Kidney epithelial cell (primary cell): Measurements from ENCODE around the gene ARHGAP32. TPM values are rescaled to one million over a fixed set of nuclear protein-coding genes. Genes with fewer than 3 reads are reported as not detected.

Source experiments
- DNase-seq: peaks from one replicate; pipeline ENCODE4 v3.0.0-alpha.2; 2010; ENCODE audit warnings: low read depth
- H3K27me3 ChIP-seq: 2 replicates; pipeline ENCODE4 v1.6.0; 2011; ENCODE audit warnings: low read length; ENCODE audit not compliant: control insufficient read depth, insufficient read depth
- H3K36me3 ChIP-seq: 2 replicates; pipeline ENCODE4 v1.5.1; 2011; ENCODE audit warnings: low read length; ENCODE audit not compliant: control insufficient read depth, insufficient read depth
- H3K4me3 ChIP-seq: 2 replicates; pipeline ENCODE4 v1.5.1; 2011; ENCODE audit warnings: low read depth, mild to moderate bottlenecking, control low read depth, low read length
- total RNA-seq: library from RNA; depleted of rRNA; stranded (reverse); fragments of >200 nt; gene quantifications from 2 replicates; pipeline ENCODE4 v1.2.3, GENCODE V29; 2015
- TF ChIP-seq, protein P1 (sequence below): IDR thresholded peaks from 2 replicates; pipeline ENCODE4 v1.5.1; 2011; ENCODE audit warnings: mild to moderate bottlenecking, moderate library complexity, low read length, control low read depth, inconsistent platforms; ENCODE audit not compliant: insufficient read depth, poor library complexity, severe bottlenecking

The ARHGAP32 gene
- total RNA-seq, 1 donor from 2014 or later = 15.4 TPM

DNA sequence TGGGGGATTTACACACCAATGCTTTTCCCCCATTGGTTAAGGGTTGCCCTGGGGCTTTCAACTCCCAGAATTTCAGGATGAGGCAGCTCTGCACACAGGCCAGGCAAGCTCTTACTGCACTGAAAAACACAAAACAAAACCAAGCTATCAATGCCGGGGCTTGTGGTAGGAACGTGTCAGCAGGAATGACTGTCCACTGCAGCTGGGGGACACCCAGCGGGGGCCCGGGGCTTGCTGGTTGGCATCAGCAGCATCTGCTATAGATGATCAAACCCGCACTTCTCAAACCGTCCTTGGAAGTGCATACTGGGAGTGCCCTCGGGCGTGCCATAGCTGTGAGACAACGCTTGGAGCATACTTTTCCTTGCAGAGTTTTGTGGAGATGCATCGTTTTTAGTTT lies 257.2 kb downstream of the ARHGAP32 start:
- no peak overlapping the region for H3K4me3 ChIP-seq
- no peaks in the 10 kb centered on the region for H3K36me3 ChIP-seq
- peaks cover 5% of the 10 kb centered on the region for H3K27me3 ChIP-seq
- DNase-seq = no peak
- TF ChIP-seq, protein P1, sequence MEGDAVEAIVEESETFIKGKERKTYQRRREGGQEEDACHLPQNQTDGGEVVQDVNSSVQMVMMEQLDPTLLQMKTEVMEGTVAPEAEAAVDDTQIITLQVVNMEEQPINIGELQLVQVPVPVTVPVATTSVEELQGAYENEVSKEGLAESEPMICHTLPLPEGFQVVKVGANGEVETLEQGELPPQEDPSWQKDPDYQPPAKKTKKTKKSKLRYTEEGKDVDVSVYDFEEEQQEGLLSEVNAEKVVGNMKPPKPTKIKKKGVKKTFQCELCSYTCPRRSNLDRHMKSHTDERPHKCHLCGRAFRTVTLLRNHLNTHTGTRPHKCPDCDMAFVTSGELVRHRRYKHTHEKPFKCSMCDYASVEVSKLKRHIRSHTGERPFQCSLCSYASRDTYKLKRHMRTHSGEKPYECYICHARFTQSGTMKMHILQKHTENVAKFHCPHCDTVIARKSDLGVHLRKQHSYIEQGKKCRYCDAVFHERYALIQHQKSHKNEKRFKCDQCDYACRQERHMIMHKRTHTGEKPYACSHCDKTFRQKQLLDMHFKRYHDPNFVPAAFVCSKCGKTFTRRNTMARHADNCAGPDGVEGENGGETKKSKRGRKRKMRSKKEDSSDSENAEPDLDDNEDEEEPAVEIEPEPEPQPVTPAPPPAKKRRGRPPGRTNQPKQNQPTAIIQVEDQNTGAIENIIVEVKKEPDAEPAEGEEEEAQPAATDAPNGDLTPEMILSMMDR = no peak

DNA sequence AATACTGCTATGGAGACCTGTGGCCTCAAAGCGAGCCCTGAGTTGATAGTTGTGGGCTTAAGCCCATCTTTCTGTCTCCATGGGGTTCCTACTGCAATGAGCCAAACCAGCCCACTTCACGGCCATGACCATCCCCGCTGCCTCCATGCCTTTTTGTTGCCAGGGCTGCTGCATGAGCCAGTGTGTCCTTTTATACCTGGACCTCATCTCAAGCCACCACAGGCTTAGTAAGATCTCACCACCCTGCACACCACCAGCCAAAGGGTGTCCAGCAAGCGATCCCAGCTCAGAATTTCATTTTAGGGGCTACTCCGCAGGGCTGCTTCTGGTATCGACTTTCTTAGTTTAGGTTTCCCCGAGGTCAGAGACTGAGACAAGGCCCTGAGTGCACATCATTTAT lies 257.8 kb downstream of the ARHGAP32 start:
- peaks cover 5% of the 10 kb centered on the region for H3K27me3 ChIP-seq
- TF ChIP-seq, protein P1 = no peak
- no peak overlapping the region for H3K4me3 ChIP-seq
- H3K36me3 ChIP-seq = no peaks in the 10 kb centered on the region
- no peak for DNase-seq

DNA sequence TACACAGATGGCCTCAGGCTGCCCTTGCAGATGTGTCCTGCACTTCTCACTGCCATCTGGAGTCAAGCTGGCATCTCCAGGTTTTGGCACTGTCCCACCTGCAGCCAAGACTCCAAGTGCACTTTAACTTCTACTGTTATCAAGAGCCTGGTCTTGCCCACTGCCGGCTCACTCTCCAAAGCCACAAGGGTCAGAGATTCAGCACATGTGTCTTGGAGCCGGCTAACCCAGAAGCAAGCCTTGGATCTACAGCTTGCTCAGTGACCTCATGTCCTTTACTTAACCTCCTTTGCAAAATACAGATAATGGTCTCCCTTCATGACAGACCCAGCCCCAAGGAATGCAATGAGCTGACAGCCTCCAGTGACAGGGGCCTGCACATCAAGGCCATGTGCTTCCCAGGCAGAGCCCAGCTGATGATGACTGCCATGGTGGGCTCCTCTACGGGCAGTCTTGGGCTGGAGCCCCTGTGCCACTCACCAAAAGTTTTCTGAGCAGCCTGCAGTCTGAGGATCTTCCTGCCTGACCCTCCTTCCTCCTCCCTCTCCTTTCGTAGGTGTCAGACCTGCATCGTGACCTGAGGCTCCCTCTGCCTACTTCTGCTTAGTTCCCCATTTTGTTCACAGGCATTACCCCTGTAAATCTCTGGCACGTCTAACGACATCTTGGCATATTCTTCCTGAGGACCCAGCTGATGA lies 258.5 kb downstream of the ARHGAP32 start:
- DNase-seq = no peak
- Histone ChIP-seq H3K36me3 (no peaks in the 10 kb centered on the region), H3K4me3 (no peak overlapping the region), H3K27me3 (peaks cover 5% of the 10 kb centered on the region)
- TF ChIP-seq, protein P1 = no peak

DNA sequence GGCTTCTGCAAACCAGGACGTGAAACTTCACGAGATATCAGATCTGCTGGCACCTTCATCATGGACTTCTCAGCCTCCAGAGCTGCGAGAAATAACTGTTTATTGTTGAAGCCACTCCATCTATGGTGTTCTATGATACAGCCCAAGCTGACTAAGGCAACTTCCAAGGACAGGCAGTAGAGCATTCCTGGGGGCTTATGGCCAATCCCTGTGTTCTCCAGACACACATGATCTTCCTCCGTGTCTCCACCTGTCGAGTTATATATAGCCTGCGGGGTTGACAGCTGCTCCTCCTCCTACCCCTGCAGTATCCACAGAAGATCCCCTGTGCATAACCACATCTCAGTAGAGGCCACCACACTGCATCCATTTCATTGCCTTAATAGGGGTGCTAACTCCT lies 260.5 kb downstream of the ARHGAP32 start:
- Histone ChIP-seq H3K27me3 (peaks cover 4% of the 10 kb centered on the region), H3K36me3 (no peaks in the 10 kb centered on the region), H3K4me3 (no peak overlapping the region)
- TF ChIP-seq, protein P1 = no peak
- no peak for DNase-seq

DNA sequence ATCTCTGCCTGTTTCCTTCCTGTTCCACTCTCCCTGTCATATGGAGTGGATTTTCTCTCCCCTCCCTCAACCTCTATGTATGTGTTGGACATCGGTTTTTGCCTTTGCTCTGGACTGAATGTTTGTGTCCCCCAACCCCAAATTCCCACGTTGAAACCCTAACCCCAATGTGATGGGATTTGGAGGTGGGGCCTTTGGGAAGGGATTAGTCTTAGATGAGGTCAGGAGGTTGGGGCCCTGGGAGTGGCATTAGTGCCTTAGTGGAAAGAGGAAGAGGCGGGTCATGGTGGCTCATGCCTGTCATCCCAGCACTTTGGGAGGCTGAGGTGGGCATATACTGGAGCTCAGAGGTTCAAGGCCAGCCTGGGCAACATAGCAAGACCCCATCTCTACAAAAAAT lies 261.1 kb downstream of the ARHGAP32 start:
- no peak overlapping the region for H3K4me3 ChIP-seq
- no peaks in the 10 kb centered on the region for H3K36me3 ChIP-seq
- H3K27me3 ChIP-seq = peaks cover 4% of the 10 kb centered on the region
- DNase-seq = no peak
- TF ChIP-seq, protein P1 = no peak

DNA sequence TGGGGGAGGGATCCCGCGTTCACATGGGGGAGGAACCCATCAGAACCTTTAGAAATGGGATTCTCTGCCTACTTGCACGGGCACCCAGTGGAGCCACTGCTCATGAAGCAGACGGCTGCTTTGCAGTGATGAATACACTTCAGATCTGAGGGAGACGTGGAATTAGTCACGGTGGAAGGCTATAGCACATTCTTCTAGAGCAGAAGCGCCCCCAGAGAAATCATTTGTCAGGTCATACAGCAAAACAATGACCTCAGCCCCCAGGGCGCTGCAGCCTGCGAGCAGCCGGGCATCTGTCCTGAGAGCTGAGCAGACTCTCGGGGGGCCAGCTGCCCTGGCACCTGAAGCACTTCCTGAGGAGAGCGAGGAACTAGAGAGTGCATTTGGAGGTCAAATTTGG lies 262.1 kb downstream of the ARHGAP32 start:
- peaks cover 5% of the 10 kb centered on the region for H3K27me3 ChIP-seq
- no peak overlapping the region for H3K4me3 ChIP-seq
- DNase-seq = no peak
- no peaks in the 10 kb centered on the region for H3K36me3 ChIP-seq
- TF ChIP-seq, protein P1 = no peak
